Gastrocnemius medialis (tissue), 4 donors: ENCODE measurements around the gene IGLL5. TPM values are rescaled to one million over a fixed set of nuclear protein-coding genes. Genes with fewer than 3 reads are reported as not detected.
"Not testable (repeated sequence)": the region's sequence is repeated elsewhere in the genome, so short reads cannot be mapped to it uniquely, and the experiment has no call there.

Experiments
- ATAC-seq, 2 donors: fragments of 150-250 bp; one replicate each; pipeline ENCODE4 v1.9.1; 2016
- DNase-seq, 2 donors: peaks; one replicate each; pipeline ENCODE4 v3.0.0-alpha.2; 2019
- H3K27ac ChIP-seq, 4 donors: fragments of 200-600 bp; sonication (generic); 1 replicate in 1 of 4; 2 replicates in 3 of 4; pipeline ENCODE4 v1.5.1; 2016 to 2018; ENCODE audit warnings: mild to moderate bottlenecking in 2 of 4, moderate library complexity in 1 of 4
- H3K27me3 ChIP-seq, 3 donors: fragments of 200-600 bp; sonication (generic) in 2 of 3; 1 replicate in 1 of 3; 2 replicates in 2 of 3; pipeline versions ENCODE4 v1.5.1 to v1.6.0; 2016 to 2019; ENCODE audit warnings: mild to moderate bottlenecking in 1 of 3, moderate library complexity in 1 of 3
- H3K36me3 ChIP-seq, 2 donors: fragments of 200-600 bp; sonication (generic) in 1 of 2; one replicate each; pipeline ENCODE4 v1.5.1; 2017 to 2018
- H3K4me1 ChIP-seq, 2 donors: fragments of 200-600 bp; sonication (generic) in 1 of 2; one replicate each; pipeline ENCODE4 v1.5.1; 2016 to 2017; ENCODE audit warnings: mild to moderate bottlenecking in 2 of 2
- H3K4me3 ChIP-seq, 4 donors: fragments of 200-600 bp; sonication (generic) in 3 of 4; 1 replicate in 1 of 4; 2 replicates in 3 of 4; pipeline ENCODE4 v1.5.1; 2016 to 2019; ENCODE audit warnings: mild to moderate bottlenecking in 2 of 4
- H3K9me3 ChIP-seq, 3 donors: fragments of 200-600 bp; sonication (generic) in 2 of 3; 1 replicate in 1 of 3; 2 replicates in 2 of 3; pipeline ENCODE4 v1.5.1; 2016 to 2019
- POLR2A ChIP-seq, 2 donors: fragments of 450-650 bp; IDR thresholded peaks; one replicate each; pipeline ENCODE4 v1.6.1; 2017; ENCODE audit warnings: antibody characterized with exemption in 2 of 2, mild to moderate bottlenecking in 2 of 2, moderate library complexity in 2 of 2
- in situ Hi-C, 4 donors: fragments of 200-750 bp; cut with MboI; loops; one replicate each; pipeline versions ENCODE4 v1.15.0 to v1.8.0; 2017; ENCODE audit warnings: low sequenced_read_pairs in 4 of 4
- intact Hi-C: fragments of 100-400 bp; cut with DNase I; formaldehyde crosslinking; loops from one replicate; pipeline ENCODE4 v1.15.1; 2023; ENCODE audit warnings: low total_unique reads
- total RNA-seq, 4 donors: library from RNA; depleted of rRNA; stranded (reverse); fragments of >200 nt; gene quantifications; one replicate each; pipeline versions ENCODE4 v1.1.0 to v1.2.3, GENCODE V29; 2016
- TF ChIP-seq, protein P1 (sequence below), 5 experiments: fragments of 450-650 bp in 3 of 5; fragments of 200-600 bp in 2 of 5; sonication (generic) in 2 of 5; IDR thresholded peaks in 4 of 5; conservative IDR thresholded peaks in 1 of 5; 1 replicate in 4 of 5; 2 replicates in 1 of 5; pipeline ENCODE4 v1.5.1; 2016 to 2019; ENCODE audit warnings: antibody characterized with exemption in 5 of 5, mild to moderate bottlenecking in 3 of 5, moderate library complexity in 3 of 5

Gene IGLL5
- total RNA-seq, 4 donors from 2014 or later = 0.49 TPM; not detected in 3

DNA sequence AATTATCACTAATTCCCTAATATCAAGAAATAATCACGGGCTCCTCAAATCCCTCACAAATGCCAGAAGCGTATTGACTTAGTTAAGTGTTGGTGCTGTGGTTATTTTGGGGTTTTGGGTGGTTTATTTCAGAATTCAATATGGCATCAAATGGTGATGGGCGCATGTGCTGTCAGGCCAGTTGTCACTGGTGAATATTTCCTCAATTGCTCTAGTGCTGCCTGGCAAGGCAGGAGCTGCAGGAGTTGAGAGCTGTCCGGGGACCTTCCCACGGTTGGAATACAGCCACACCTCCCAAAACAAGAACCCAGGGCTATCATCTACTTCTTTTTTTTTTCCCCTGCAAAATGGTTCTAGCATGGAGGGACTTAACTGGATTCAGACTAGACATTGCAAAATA lies 10.3 kb downstream of the IGLL5 start:
- Histone ChIP-seq H3K4me1 (no peaks in the 10 kb centered on the region), H3K9me3 (no peaks in the 10 kb centered on the region), H3K4me3 (no peak overlapping the region), H3K27me3 (peaks cover 0 to 7% (median 4%) of the 10 kb centered on the region in 3 donors), H3K27ac (no peak overlapping the region), H3K36me3 (no peaks in the 10 kb centered on the region)
- TF ChIP-seq, protein P1, sequence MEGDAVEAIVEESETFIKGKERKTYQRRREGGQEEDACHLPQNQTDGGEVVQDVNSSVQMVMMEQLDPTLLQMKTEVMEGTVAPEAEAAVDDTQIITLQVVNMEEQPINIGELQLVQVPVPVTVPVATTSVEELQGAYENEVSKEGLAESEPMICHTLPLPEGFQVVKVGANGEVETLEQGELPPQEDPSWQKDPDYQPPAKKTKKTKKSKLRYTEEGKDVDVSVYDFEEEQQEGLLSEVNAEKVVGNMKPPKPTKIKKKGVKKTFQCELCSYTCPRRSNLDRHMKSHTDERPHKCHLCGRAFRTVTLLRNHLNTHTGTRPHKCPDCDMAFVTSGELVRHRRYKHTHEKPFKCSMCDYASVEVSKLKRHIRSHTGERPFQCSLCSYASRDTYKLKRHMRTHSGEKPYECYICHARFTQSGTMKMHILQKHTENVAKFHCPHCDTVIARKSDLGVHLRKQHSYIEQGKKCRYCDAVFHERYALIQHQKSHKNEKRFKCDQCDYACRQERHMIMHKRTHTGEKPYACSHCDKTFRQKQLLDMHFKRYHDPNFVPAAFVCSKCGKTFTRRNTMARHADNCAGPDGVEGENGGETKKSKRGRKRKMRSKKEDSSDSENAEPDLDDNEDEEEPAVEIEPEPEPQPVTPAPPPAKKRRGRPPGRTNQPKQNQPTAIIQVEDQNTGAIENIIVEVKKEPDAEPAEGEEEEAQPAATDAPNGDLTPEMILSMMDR (IDR thresholded peaks at IDR 0.05 in 4 of 5, conservative IDR thresholded peaks at IDR 0.05 in 1 of 5) = no peak
- TF ChIP-seq POLR2A (IDR thresholded peaks at IDR 0.05) = no peak
- intact Hi-C loops = no loop called here
- in situ Hi-C loops = no loop called here
- no peak for DNase-seq
- no peak for ATAC-seq

DNA sequence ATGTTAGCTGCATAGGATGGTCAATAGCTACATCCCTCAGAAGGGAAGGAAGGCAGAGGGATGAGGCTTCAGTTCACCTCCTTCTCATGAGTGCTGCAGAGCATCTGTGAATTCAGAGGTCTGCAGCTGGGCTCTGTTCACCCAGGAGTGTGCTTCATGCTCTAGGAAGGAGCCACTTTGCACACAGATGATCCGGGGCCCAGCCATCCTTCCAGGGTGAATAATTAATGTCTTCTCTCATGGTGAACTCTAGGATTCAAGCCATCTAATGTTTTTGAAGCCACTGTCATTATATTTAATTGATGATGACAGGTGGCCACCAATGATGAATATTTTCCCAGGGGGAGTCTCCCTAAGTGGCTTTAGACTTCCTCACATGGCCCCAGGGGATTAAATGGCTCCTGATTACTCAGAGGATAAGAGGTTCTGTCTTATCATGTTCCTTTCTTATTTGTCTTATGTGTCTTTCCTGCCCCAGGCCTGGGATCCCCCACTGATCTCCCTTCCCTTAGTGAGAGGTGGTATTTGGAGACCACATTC lies 10.9 kb downstream of the IGLL5 start:
- DNase-seq, intact Hi-C loops, in situ Hi-C loops: not testable (repeated sequence)

DNA sequence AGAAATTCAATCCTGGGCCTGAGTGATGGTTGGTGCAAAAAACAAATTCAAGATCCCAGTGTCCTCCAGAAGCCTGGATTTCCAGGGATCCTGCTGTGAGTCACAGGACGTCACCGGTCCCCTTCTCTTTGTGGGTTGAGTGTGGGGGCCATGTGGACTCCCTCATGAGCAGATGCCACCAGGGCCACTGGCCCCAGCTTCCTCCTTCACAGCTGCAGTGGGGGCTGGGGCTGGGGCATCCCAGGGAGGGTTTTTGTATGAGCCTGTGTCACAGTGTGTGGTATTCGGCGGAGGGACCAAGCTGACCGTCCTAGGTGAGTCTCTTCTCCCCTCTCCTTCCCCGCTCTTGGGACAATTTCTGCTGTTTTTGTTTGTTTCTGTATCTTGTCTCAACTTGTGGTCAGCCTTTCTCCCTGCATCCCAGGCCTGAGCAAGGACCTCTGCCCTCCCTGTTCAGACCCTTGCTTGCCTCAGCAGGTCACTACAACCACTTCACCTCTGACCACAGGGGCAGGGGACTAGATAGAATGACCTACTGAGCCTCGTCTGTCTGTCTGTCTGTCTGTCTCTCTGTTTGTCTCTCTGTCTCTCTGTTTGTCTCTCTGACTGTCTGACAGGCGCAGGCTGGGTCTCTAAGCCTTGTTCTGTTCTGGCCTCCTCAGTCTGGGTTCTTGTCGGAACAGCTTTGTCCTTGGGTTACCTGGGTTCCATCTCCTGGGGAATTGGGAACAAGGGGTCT lies 11.9 kb downstream of the IGLL5 start:
- H3K27ac ChIP-seq, H3K27me3 ChIP-seq, H3K9me3 ChIP-seq, intact Hi-C loops, in situ Hi-C loops, DNase-seq, H3K4me3 ChIP-seq, H3K36me3 ChIP-seq, ATAC-seq, H3K4me1 ChIP-seq: not testable (repeated sequence)

More for the DNA sequence above, 10.9 kb downstream of the IGLL5 start:
- H3K4me1 ChIP-seq, H3K9me3 ChIP-seq, H3K27ac ChIP-seq, H3K4me3 ChIP-seq, H3K36me3 ChIP-seq, ATAC-seq, H3K27me3 ChIP-seq: not testable (repeated sequence)

DNA sequence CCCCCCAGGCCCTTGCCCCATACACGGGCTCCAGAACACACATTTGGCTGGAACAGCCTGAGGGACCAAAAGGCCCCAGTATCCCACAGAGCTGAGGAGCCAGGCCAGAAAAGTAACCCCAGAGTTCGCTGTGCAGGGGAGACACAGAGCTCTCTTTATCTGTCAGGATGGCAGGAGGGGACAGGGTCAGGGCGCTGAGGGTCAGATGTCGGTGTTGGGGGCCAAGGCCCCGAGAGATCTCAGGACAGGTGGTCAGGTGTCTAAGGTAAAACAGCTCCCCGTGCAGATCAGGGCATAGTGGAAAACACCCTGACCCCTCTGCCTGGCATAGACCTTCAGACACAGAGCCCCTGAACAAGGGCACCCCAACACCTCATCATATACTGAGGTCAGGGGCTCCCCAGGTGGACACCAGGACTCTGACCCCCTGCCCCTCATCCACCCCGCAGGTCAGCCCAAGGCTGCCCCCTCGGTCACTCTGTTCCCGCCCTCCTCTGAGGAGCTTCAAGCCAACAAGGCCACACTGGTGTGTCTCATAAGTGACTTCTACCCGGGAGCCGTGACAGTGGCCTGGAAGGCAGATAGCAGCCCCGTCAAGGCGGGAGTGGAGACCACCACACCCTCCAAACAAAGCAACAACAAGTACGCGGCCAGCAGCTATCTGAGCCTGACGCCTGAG lies 13.1 kb downstream of the IGLL5 start:
- H3K27me3 ChIP-seq, H3K36me3 ChIP-seq, in situ Hi-C loops, H3K4me1 ChIP-seq, DNase-seq, H3K4me3 ChIP-seq, H3K27ac ChIP-seq, intact Hi-C loops, ATAC-seq, H3K9me3 ChIP-seq: not testable (repeated sequence)

DNA sequence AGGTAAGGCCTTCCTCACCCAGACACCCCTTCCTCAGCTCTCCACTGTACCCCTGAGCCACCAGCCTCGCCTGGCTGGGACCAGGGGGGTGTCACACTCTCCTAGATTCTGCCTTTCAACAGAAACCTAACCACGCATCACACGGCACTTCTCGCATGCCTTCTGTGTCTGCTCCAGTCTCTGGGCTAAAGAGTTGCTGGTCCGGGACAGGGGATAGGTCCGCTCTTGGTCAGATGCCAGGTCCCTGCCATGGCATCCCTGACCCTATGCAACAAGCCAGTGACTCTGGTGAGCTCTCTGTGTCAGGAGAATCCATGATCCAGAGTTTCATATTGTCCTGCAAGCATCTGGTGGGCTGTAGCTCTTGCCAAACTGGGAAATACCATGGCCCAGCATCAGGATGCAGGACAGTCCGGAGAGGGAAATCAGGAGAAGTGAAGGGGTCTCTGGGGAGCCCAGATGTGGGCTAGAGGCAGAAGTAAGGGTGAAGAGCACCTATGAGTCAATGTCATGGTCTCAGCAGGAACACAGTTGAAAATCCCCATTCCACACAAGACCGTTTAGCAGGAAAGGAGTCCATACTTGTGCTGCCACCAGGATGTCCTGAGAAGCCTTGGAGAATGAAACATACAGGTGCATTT lies 14.1 kb downstream of the IGLL5 start:
- DNase-seq (no peak), ATAC-seq (no peak)
- Histone ChIP-seq H3K9me3 (no peaks in the 10 kb centered on the region), H3K4me3 (no peak overlapping the region), H3K27me3 (peaks cover 0 to 7% (median 0%) of the 10 kb centered on the region in 3 donors), H3K27ac (no peak overlapping the region), H3K36me3 (no peaks in the 10 kb centered on the region), H3K4me1 (no peaks in the 10 kb centered on the region)
- TF ChIP-seq, protein P1 (IDR thresholded peaks at IDR 0.05 in 4 of 5, conservative IDR thresholded peaks at IDR 0.05 in 1 of 5) = no peak
- no peak for TF ChIP-seq POLR2A (IDR thresholded peaks at IDR 0.05)
- in situ Hi-C loops = no loop called here
- intact Hi-C loops = no loop called here
